GM12878 (cell line): ENCODE data around the gene DNAJC12. TPM values are rescaled to one million over a fixed set of nuclear protein-coding genes. Genes with fewer than 3 reads are reported as not detected.
A peak's percentile ranks its signal among the peaks of the same experiment; 100 is the strongest.

Source experiments
- ATAC-seq: fragments of 200-7000 bp; cut with Tn5 transposase; 3 replicates; pipeline ENCODE4 v1.9.1; 2020; ENCODE audit warnings: mild to moderate bottlenecking, moderate library complexity
- BruUV-seq: library from RNA; stranded (reverse); fragments of 400-500 nt; replicated peaks from 2 replicates; lab custom pipeline; 2021; lab: Mats Ljungman, UMichigan
- CTCF ChIA-PET: fragments of 300-600 bp; sonication (Branson Sonifier 250); formaldehyde crosslinking; extraction: SDS; loops from one replicate; lab custom pipeline; 2021; ENCODE audit warnings: inconsistent platforms; lab: Yijun Ruan, JAX
- POLR2A ChIA-PET: fragments of 350-600 bp; formaldehyde crosslinking; extraction: SDS; loops from one replicate; lab custom pipeline; 2021; ENCODE audit warnings: inconsistent platforms; lab: Charles Lee
- RAD21 ChIA-PET: fragments of 300-600 bp; sonication (Branson Sonifier 250); formaldehyde crosslinking; loops from one replicate; lab custom pipeline; 2023; ENCODE audit warnings: antibody characterized with exemption; ENCODE audit not compliant: unreplicated experiment; lab: Charles Lee
- SMC1A ChIA-PET: fragments of 300-600 bp; sonication (Branson Sonifier 250); formaldehyde crosslinking; loops from one replicate; lab custom pipeline; 2023; ENCODE audit not compliant: unreplicated experiment, uncharacterized antibody; lab: Charles Lee
- DNase-seq: peaks from one replicate; pipeline ENCODE4 v3.0.0-alpha.2; 2011; ENCODE audit warnings: low read depth, low spot score
- FAIRE-seq: peaks from 3 replicates; lab custom pipeline; 2011; peaks lifted over from hg19 to GRCh38; lab: Jason Lieb, UNC
- H2AFZ ChIP-seq: 2 replicates; pipeline ENCODE4 v1.6.0; 2011; ENCODE audit warnings: low read depth, low read length, control low read depth; ENCODE audit not compliant: control insufficient read depth
- H3K27ac ChIP-seq: 2 replicates; pipeline ENCODE4 v1.5.1; 2011; ENCODE audit warnings: control low read depth; ENCODE audit not compliant: control insufficient read depth, insufficient read depth
- H3K27me3 ChIP-seq, 2 experiments: replicated peaks in 1 of 2; 2 replicates each; pipeline versions ENCODE4 v1.6.0 to v1.6.1; 2011; ENCODE audit warnings: low read length in 1 of 2; ENCODE audit not compliant: control insufficient read depth in 2 of 2, insufficient read depth in 2 of 2
- H3K36me3 ChIP-seq, 2 experiments: 2 replicates each; pipeline ENCODE4 v1.5.1; 2011; ENCODE audit warnings: low read length in 1 of 2; ENCODE audit not compliant: control insufficient read depth in 2 of 2, insufficient read depth in 2 of 2
- H3K4me1 ChIP-seq: 2 replicates; pipeline ENCODE4 v1.6.1; 2011; ENCODE audit warnings: mild to moderate bottlenecking, low read length, moderate library complexity, mixed read lengths; ENCODE audit not compliant: control insufficient read depth, insufficient read depth
- H3K4me2 ChIP-seq: 2 replicates; pipeline ENCODE4 v1.6.0; 2011; ENCODE audit warnings: control low read depth; ENCODE audit not compliant: control insufficient read depth, insufficient read depth
- H3K4me3 ChIP-seq: fragments of 200-600 bp; sonication (generic); 2 replicates; pipeline ENCODE4 v1.5.1; 2016
- H3K79me2 ChIP-seq: 2 replicates; pipeline ENCODE4 v1.6.0; 2011; ENCODE audit warnings: low read length; ENCODE audit not compliant: control insufficient read depth, insufficient read depth
- H3K9ac ChIP-seq: 2 replicates; pipeline ENCODE4 v1.8.0; 2011; ENCODE audit warnings: low read length, control low read depth, mixed read lengths; ENCODE audit not compliant: control insufficient read depth, insufficient read depth
- H3K9me3 ChIP-seq: replicated peaks from 3 replicates; pipeline ENCODE4 v1.5.1; 2011; ENCODE audit warnings: mild to moderate bottlenecking, low read length; ENCODE audit not compliant: control insufficient read depth, insufficient read depth
- H4K20me1 ChIP-seq: 2 replicates; pipeline ENCODE4 v1.6.0; 2011; ENCODE audit not compliant: control insufficient read depth, insufficient read depth
- ASH2L ChIP-seq: fragments of 300-600, 200-600 bp; sonication (generic); IDR thresholded peaks from 2 replicates; pipeline ENCODE4 v1.6.1; 2017; ENCODE audit warnings: low read depth, mild to moderate bottlenecking, borderline replicate concordance
- BRCA1 ChIP-seq: IDR thresholded peaks from 2 replicates; pipeline ENCODE4 v1.6.1; 2011; ENCODE audit warnings: low read depth, low read length, improper control_type of control experiment
- CBFB ChIP-seq: IDR thresholded peaks from 2 replicates; pipeline ENCODE4 v1.6.1; 2016; ENCODE audit warnings: antibody characterized with exemption, low read depth
- FOXK2 ChIP-seq: fragments of 450-650 bp; IDR thresholded peaks from 2 replicates; pipeline ENCODE4 v1.6.1; 2017; ENCODE audit warnings: mild to moderate bottlenecking, moderate library complexity
- GATAD2B ChIP-seq: fragments of 450-650 bp; conservative IDR thresholded peaks from 2 replicates; pipeline ENCODE4 v1.6.1; 2017; ENCODE audit warnings: low read depth, mild to moderate bottlenecking, moderate library complexity
- HDAC2 ChIP-seq: fragments of 200-600 bp; sonication (generic); IDR thresholded peaks from 2 replicates; pipeline ENCODE4 v1.6.1; 2017
- MYC ChIP-seq: IDR thresholded peaks from 2 replicates; pipeline ENCODE4 v1.6.1; 2011; ENCODE audit warnings: mild to moderate bottlenecking, low read length, moderate library complexity, inconsistent platforms; ENCODE audit not compliant: insufficient read depth, insufficient replicate concordance, insufficient read length, severe bottlenecking
- NR2F1 ChIP-seq: fragments of 450-650 bp; conservative IDR thresholded peaks from 2 replicates; pipeline ENCODE4 v1.6.1; 2017; ENCODE audit warnings: mild to moderate bottlenecking
- PAX8 ChIP-seq: fragments of 450-650 bp; IDR thresholded peaks from 2 replicates; pipeline ENCODE4 v1.6.1; 2017; ENCODE audit warnings: mild to moderate bottlenecking, moderate library complexity
- PML ChIP-seq: IDR thresholded peaks from 2 replicates; pipeline ENCODE4 v1.6.1; 2012; ENCODE audit warnings: low read length, inconsistent platforms
- RAD51 ChIP-seq: fragments of 450-650 bp; IDR thresholded peaks from 2 replicates; pipeline ENCODE4 v1.6.1; 2016; ENCODE audit warnings: moderate library complexity, mild to moderate bottlenecking, inconsistent platforms
- RB1 ChIP-seq: fragments of 450-650 bp; formaldehyde crosslinking; IDR thresholded peaks from 2 replicates; pipeline ENCODE4 v1.6.1; 2017; ENCODE audit warnings: mild to moderate bottlenecking, borderline replicate concordance
- SPI1 ChIP-seq: IDR thresholded peaks from 2 replicates; pipeline ENCODE4 v1.6.1; 2011; ENCODE audit warnings: low read depth, mild to moderate bottlenecking, low read length, moderate library complexity, borderline replicate concordance; ENCODE audit not compliant: insufficient read depth
- WGBS: methylation state at CpG from one replicate; pipeline ENCODE4 v1.1.6; 2016; ENCODE audit warnings: low lambda C conversion rate; ENCODE audit not compliant: insufficient replicate concordance, insufficient coverage; ENCODE audit errors: missing lambda C conversion rate; 5-methylcytosine and 5-hydroxymethylcytosine counted together
- in situ Hi-C: fragments of 300-500 bp; cut with MboI; formaldehyde crosslinking; loops from 9 replicates; pipeline ENCODE4 v1.14.3; 2018; ENCODE audit warnings: mixed read lengths
- intact Hi-C: fragments of 100-400 bp; cut with micrococcal nuclease; formaldehyde crosslinking; loops from one replicate; pipeline ENCODE4 v1.14.2; 2022; ENCODE audit not compliant: unreplicated experiment
- polyA plus RNA-seq, 11 experiments: library from polyadenylated mRNA; depleted of rRNA in 4 of 11; unstranded in 6 of 11; stranded (reverse) in 5 of 11; fragments of >200 nt; fragmentation: Nextera tagmentation in 4 of 11; fragmentation: Illumina TruSeq in 1 of 11; extraction: Ambion mirVana in 4 of 11; extraction: Trizol in 1 of 11; gene quantifications; 1 replicate in 1 of 11; 2 replicates in 10 of 11; pipeline versions ENCODE4 v1.2.1 to v1.2.3, GENCODE V29; 2011 to 2016; ENCODE audit warnings: inconsistent platforms in 2 of 11, missing spikeins in 2 of 11, low read depth in 1 of 11
- total RNA-seq, 4 experiments: library from RNA; depleted of rRNA in 3 of 4; stranded (reverse); fragments of >200 nt in 3 of 4; fragmentation: Illumina TruSeq in 1 of 4; extraction: Trizol in 1 of 4; gene quantifications; 2 replicates each; pipeline versions ENCODE4 v1.2.1 to v1.2.3, GENCODE V29; 2013 to 2021
- TF ChIP-seq, protein P1 (sequence below), 3 experiments: IDR thresholded peaks in 2 of 3; conservative IDR thresholded peaks in 1 of 3; 2 replicates each; pipeline ENCODE4 v1.5.1; 2011; ENCODE audit warnings: low read depth in 3 of 3, low read length in 3 of 3, mild to moderate bottlenecking in 3 of 3, control low read depth in 2 of 3, moderate library complexity in 2 of 3, inconsistent platforms in 1 of 3, mixed read lengths in 1 of 3; ENCODE audit not compliant: control insufficient read depth in 2 of 3, insufficient read depth in 1 of 3; ENCODE audit errors: extremely low read depth in 1 of 3
- TF ChIP-seq, protein P2 (sequence below): IDR thresholded peaks from 2 replicates; pipeline ENCODE4 v1.6.1; 2012; ENCODE audit warnings: mild to moderate bottlenecking, low read depth, low read length

Gene DNAJC12
- total and polyA plus RNA-seq, 10 of the 15 experiments (the other 5 are each of a cell fraction or from before 2014, with no cell fraction given): 1.1 to 4.5 (median 3.0) TPM

DNA sequence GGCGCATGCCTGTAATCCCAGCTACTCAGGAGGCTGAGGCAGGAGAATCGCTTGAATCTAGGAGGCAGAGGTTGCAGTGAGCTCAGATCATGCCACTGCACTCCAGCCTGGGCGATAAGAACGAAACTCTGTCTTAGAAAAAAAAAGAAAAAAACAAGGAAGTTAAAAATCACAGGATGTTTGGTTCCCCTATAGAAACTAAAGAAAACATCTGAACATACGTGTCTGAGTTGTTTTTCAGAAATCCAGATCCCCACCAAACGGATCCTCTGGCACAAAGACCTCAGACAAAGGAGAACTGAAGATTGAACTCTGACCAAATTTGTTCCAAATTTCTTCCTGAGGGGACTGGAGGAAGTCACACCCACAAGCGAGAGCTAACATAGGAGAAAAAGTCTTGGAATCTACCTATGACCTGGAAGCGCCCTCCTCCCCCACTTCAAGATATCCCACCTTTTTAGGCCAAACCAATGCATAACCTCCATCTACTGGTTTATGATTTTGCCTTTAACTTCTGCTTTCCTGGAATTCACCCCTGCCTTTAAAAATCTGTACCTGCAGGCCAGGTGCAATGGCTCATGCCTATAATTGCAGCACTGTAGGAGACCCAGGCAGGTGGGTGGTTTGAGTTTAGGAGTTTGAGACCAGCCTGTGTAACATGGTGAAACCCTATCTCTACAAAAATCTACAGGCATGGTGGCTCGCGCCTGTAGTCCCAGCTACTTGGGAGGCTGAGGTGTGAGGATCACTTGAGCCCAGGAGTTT lies 26.8 kb upstream of the DNAJC12 start:
- POLR2A ChIA-PET: no interaction called here
- no peak for ATAC-seq
- FAIRE-seq: no peak
- intact Hi-C loops (no loop called here), in situ Hi-C loops (no loop called here)
- CTCF ChIA-PET: interaction anchor here (0.6 to 3.3 kb wide), 6 partner anchors 9 to 437 kb away, joined by 3 to 13 read pairs (median 5); no protein-coding TSS in a partner anchor
- no peaks in the 10 kb centered on the region for H4K20me1 ChIP-seq
- no peaks in the 10 kb centered on the region for H3K9me3 ChIP-seq
- H3K27ac ChIP-seq: no peak overlapping the region
- H2AFZ ChIP-seq: peak overlapping the region; percentile 45
- no peak overlapping the region for H3K9ac ChIP-seq
- no peaks in the 10 kb centered on the region for H3K79me2 ChIP-seq
- WGBS: 71% methylated on average over 10 of the region's 10 CpGs
- no TSS peak for BruUV-seq
- H3K4me2 ChIP-seq: no peak overlapping the region
- no peaks in the 10 kb centered on the region for H3K27me3 ChIP-seq
- no peaks in the 10 kb centered on the region for H3K36me3 ChIP-seq
- RAD21 ChIA-PET: interaction anchor here (1.1 kb wide), 1 partner anchor 292 kb away, joined by 3 read pairs; no protein-coding TSS in a partner anchor
- DNase-seq: no peak
- SMC1A ChIA-PET: interaction anchor here (1.3 to 2.5 kb wide), 4 partner anchors 10 to 291 kb away, joined by 3 to 8 read pairs (median 5); no protein-coding TSS in a partner anchor
- no peak overlapping the region for H3K4me3 ChIP-seq
- H3K4me1 ChIP-seq: no peaks in the 10 kb centered on the region; the same call in 1 of the 2 replicates
- no peak for TF ChIP-seq MYC
- TF ChIP-seq, protein P1, sequence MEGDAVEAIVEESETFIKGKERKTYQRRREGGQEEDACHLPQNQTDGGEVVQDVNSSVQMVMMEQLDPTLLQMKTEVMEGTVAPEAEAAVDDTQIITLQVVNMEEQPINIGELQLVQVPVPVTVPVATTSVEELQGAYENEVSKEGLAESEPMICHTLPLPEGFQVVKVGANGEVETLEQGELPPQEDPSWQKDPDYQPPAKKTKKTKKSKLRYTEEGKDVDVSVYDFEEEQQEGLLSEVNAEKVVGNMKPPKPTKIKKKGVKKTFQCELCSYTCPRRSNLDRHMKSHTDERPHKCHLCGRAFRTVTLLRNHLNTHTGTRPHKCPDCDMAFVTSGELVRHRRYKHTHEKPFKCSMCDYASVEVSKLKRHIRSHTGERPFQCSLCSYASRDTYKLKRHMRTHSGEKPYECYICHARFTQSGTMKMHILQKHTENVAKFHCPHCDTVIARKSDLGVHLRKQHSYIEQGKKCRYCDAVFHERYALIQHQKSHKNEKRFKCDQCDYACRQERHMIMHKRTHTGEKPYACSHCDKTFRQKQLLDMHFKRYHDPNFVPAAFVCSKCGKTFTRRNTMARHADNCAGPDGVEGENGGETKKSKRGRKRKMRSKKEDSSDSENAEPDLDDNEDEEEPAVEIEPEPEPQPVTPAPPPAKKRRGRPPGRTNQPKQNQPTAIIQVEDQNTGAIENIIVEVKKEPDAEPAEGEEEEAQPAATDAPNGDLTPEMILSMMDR (IDR thresholded peaks at IDR 0.05 in 2 of 3, conservative IDR thresholded peaks at IDR 0.05 in 1 of 3; ENCODE audit: control insufficient read depth in 2 of 3, extremely low read depth in 1 of 3, insufficient read depth in 1 of 3, low read depth in 3 of 3, low read length in 3 of 3): no peak
- no peak for TF ChIP-seq PAX8
- TF ChIP-seq GATAD2B: no peak
- no peak for TF ChIP-seq RB1
- TF ChIP-seq, protein P2, sequence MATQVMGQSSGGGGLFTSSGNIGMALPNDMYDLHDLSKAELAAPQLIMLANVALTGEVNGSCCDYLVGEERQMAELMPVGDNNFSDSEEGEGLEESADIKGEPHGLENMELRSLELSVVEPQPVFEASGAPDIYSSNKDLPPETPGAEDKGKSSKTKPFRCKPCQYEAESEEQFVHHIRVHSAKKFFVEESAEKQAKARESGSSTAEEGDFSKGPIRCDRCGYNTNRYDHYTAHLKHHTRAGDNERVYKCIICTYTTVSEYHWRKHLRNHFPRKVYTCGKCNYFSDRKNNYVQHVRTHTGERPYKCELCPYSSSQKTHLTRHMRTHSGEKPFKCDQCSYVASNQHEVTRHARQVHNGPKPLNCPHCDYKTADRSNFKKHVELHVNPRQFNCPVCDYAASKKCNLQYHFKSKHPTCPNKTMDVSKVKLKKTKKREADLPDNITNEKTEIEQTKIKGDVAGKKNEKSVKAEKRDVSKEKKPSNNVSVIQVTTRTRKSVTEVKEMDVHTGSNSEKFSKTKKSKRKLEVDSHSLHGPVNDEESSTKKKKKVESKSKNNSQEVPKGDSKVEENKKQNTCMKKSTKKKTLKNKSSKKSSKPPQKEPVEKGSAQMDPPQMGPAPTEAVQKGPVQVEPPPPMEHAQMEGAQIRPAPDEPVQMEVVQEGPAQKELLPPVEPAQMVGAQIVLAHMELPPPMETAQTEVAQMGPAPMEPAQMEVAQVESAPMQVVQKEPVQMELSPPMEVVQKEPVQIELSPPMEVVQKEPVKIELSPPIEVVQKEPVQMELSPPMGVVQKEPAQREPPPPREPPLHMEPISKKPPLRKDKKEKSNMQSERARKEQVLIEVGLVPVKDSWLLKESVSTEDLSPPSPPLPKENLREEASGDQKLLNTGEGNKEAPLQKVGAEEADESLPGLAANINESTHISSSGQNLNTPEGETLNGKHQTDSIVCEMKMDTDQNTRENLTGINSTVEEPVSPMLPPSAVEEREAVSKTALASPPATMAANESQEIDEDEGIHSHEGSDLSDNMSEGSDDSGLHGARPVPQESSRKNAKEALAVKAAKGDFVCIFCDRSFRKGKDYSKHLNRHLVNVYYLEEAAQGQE: no peak
- no peak for TF ChIP-seq SPI1
- no peak for TF ChIP-seq ASH2L
- TF ChIP-seq BRCA1: no peak
- no peak for TF ChIP-seq HDAC2
- TF ChIP-seq CBFB: no peak
- TF ChIP-seq RAD51: no peak
- no peak for TF ChIP-seq PML
- no peak for TF ChIP-seq NR2F1
- TF ChIP-seq FOXK2: no peak
